ENCODE data around the gene PARD6G.

DNA sequence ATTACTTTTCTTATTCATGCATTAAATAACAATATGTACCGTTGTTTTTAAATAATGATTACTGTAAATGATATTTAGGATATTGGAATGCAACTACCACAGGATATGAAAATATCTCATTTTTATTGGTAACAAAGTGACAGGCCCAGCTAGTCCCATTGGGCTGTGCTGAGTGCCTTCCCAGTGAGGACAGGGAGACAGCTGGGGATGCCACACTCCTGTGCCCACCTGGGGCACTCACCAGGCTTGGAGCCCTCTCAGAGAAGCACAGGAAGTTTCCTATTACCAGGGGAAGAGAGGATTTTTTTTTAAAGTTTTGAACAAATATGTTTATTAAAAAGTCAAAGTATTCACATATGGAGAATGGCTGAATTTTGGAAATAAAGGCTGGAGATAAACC, 48.9 kb downstream of the PARD6G start:
- TF ChIP-seq, protein P1, sequence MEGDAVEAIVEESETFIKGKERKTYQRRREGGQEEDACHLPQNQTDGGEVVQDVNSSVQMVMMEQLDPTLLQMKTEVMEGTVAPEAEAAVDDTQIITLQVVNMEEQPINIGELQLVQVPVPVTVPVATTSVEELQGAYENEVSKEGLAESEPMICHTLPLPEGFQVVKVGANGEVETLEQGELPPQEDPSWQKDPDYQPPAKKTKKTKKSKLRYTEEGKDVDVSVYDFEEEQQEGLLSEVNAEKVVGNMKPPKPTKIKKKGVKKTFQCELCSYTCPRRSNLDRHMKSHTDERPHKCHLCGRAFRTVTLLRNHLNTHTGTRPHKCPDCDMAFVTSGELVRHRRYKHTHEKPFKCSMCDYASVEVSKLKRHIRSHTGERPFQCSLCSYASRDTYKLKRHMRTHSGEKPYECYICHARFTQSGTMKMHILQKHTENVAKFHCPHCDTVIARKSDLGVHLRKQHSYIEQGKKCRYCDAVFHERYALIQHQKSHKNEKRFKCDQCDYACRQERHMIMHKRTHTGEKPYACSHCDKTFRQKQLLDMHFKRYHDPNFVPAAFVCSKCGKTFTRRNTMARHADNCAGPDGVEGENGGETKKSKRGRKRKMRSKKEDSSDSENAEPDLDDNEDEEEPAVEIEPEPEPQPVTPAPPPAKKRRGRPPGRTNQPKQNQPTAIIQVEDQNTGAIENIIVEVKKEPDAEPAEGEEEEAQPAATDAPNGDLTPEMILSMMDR (conservative IDR thresholded peaks at IDR 0.05 in 1 of 2, IDR thresholded peaks at IDR 0.05 in 1 of 2; ENCODE audit: low read depth in 1 of 2, low read length in 2 of 2) = no peak
- TF ChIP-seq EZH2 (IDR thresholded peaks at IDR 0.05; ENCODE audit: low read length, missing control alignments) = no peak

All from fibroblast of lung (primary cell).